CD4-positive, alpha-beta T cell (primary cell): ENCODE measurements around the gene GSTA5. TPM values are rescaled to one million over a fixed set of nuclear protein-coding genes. Genes with fewer than 3 reads are reported as not detected.
A peak's percentile ranks its signal among the peaks of the same experiment; 100 is the strongest.

ENCODE experiments used
- ATAC-seq: fragments of 200-7000 bp; cut with Tn5 transposase; one replicate; pipeline ENCODE4 v1.10.0; 2022; ENCODE audit warnings: mild to moderate bottlenecking; ENCODE audit not compliant: poor library complexity
- CTCF ChIA-PET: fragments of 350-600 bp; sonication (Branson Sonifier 250); formaldehyde crosslinking; loops from one replicate; lab custom pipeline; 2021; ENCODE audit warnings: antibody characterized with exemption, inconsistent platforms; lab: Charles Lee
- POLR2A ChIA-PET: fragments of 350-600 bp; sonication (Branson Sonifier 250); formaldehyde crosslinking; loops from one replicate; lab custom pipeline; 2021; ENCODE audit warnings: antibody characterized with exemption, inconsistent platforms; lab: Charles Lee
- DNase-seq, 14 experiments: peaks; one replicate each; pipeline ENCODE4 v3.0.0-alpha.2; 2013 to 2020; ENCODE audit warnings: mixed read lengths in 2 of 14
- H3K27ac ChIP-seq, 2 donors: one replicate each; pipeline versions ENCODE4 v1.5.1 to v1.7.0; 2013; ENCODE audit warnings: low read length in 2 of 2, low read depth in 1 of 2, mild to moderate bottlenecking in 1 of 2
- H3K27me3 ChIP-seq, 2 experiments: 1 replicate in 1 of 2; 2 replicates in 1 of 2; pipeline versions ENCODE4 v1.6.1 to v1.7.0; 2013; ENCODE audit warnings: low read length in 2 of 2, control low read depth in 1 of 2, mild to moderate bottlenecking in 1 of 2, moderate library complexity in 1 of 2; ENCODE audit not compliant: insufficient read depth in 2 of 2, control insufficient read depth in 1 of 2
- H3K36me3 ChIP-seq: one replicate; pipeline ENCODE4 v1.6.1; 2013; ENCODE audit warnings: low read length, control low read depth; ENCODE audit not compliant: insufficient read depth
- H3K4me1 ChIP-seq: one replicate; pipeline ENCODE4 v1.6.1; 2013; ENCODE audit warnings: low read length, control low read depth; ENCODE audit not compliant: insufficient read depth
- H3K4me3 ChIP-seq: one replicate; pipeline ENCODE4 v1.5.1; 2013; ENCODE audit warnings: mild to moderate bottlenecking, low read length, moderate library complexity
- H3K9me3 ChIP-seq, 2 experiments: 1 replicate in 1 of 2; 2 replicates in 1 of 2; pipeline versions ENCODE4 v1.6.1 to v1.7.0; 2013; ENCODE audit warnings: low read length in 2 of 2, mild to moderate bottlenecking in 2 of 2, control low read depth in 1 of 2, moderate library complexity in 1 of 2; ENCODE audit not compliant: control insufficient read depth in 1 of 2, insufficient read depth in 1 of 2
- H3K27ac Mint-ChIP-seq: one replicate; pipeline ENCODE4 v1.8.0; 2020; ENCODE audit warnings: mixed read lengths
- H3K27me3 Mint-ChIP-seq: one replicate; pipeline ENCODE4 v1.8.0; 2021; ENCODE audit warnings: mixed read lengths
- H3K36me3 Mint-ChIP-seq: one replicate; pipeline ENCODE4 v1.8.0; 2021; ENCODE audit warnings: low read depth, mixed read lengths
- H3K4me1 Mint-ChIP-seq: one replicate; pipeline ENCODE4 v1.8.0; 2021; ENCODE audit warnings: low read depth, mixed read lengths
- H3K4me3 Mint-ChIP-seq: one replicate; pipeline ENCODE4 v1.8.0; 2020; ENCODE audit warnings: mild to moderate bottlenecking, mixed read lengths
- H3K9me3 Mint-ChIP-seq: one replicate; pipeline ENCODE4 v1.8.0; 2020; ENCODE audit warnings: mixed read lengths
- CTCF ChIP-seq: fragments of 200-600 bp; IDR thresholded peaks from one replicate; pipeline ENCODE4 v1.8.0; 2022; ENCODE audit warnings: antibody characterized with exemption, mild to moderate bottlenecking
- intact Hi-C, 2 experiments: fragments of 100-400 bp; cut with DNase I in 1 of 2; cut with micrococcal nuclease in 1 of 2; formaldehyde crosslinking; loops; one replicate each; pipeline versions ENCODE4 v1.15.1 to v1.9.0; 2023 to 2025; cut with DNase I, micrococcal nuclease
- total RNA-seq, 174 experiments: library from RNA in 2 of 174; stranded (reverse) in 2 of 174; gene quantifications; one replicate each; pipeline ENCODE4 v1.2.3 and lab custom pipeline; 2021 to 2026

The GSTA5 gene
- total RNA-seq, 2 experiments from 2014 or later = not detected

DNA sequence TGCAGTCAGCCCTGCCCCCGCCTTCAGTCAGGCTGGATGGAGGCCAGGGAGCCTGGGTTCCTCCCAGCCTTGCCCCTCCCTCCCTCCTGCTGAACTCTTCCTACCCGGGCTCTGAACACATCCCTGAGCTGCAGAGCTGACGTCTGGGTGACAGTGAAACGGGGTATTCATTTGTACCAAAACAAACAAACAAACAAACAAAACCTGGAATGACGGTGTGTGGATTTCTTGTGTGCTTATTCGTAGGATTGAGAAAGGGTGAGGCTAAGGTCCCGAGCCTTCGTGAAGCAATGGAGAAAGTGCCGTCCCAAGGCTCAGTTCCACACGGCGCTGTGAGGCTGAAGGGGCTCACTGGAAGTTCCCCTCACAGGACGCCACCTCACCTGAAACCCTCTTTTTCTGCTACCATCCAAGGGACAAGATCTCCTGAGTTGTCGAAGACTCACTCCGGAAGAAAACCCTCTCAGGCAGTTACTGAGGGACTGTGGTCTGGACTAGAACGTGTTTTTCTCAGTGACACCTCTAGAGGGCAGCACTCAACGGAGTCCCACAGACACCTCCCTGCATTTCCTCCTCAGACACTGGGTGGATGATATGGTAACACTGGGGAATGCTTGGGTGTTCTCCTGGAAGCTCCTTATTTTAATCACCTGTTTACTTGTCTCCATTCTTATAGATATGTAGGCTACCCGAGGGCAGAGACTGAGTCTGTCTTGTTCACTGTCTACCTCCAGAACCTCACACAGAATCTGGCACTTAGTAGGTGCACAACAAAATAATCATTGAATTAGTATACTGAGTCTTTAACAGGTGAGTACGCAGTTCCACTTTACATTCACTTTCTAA is 41.6 kb upstream of the GSTA5 start:
- ChIA-PET CTCF (no interaction called here), POLR2A (no interaction called here)
- no peak overlapping the region for H3K27ac ChIP-seq
- H3K36me3 ChIP-seq = no peaks in the 10 kb centered on the region
- H3K4me1 ChIP-seq = peaks cover 6% of the 10 kb centered on the region
- DNase-seq = peak; percentile 42 to 82 (median 52)
- no peaks in the 10 kb centered on the region for H3K27me3 ChIP-seq
- no peak overlapping the region for H3K27ac Mint-ChIP-seq
- H3K4me3 Mint-ChIP-seq = peak overlapping the region; percentile 83
- H3K9me3 ChIP-seq = no peaks in the 10 kb centered on the region
- H3K36me3 Mint-ChIP-seq = no peaks in the 10 kb centered on the region
- intact Hi-C loops = loop anchor here (5.0 kb wide), 2 partner anchors 115 to 485 kb away; partner anchors contain the start of gene GSTA4 (in 2 of the 2)
- H3K27me3 Mint-ChIP-seq = no peaks in the 10 kb centered on the region
- no peaks in the 10 kb centered on the region for H3K9me3 Mint-ChIP-seq
- peak; percentile 91 for TF ChIP-seq CTCF
- no peaks in the 10 kb centered on the region for H3K4me1 Mint-ChIP-seq
- H3K4me3 ChIP-seq = peak overlapping the region; percentile 59
- ATAC-seq = peak; percentile 99

GRCh38 chr6:52881662-52881995 is 41.0 kb upstream of the GSTA5 start:
- intact Hi-C loops = loop anchor here (5.0 kb wide), 2 partner anchors 116 to 484 kb away; partner anchors contain the start of gene GSTA4 (in 2 of the 2)
- H3K4me1 Mint-ChIP-seq = no peaks in the 10 kb centered on the region
- H3K4me1 ChIP-seq = peaks cover 6% of the 10 kb centered on the region
- H3K36me3 Mint-ChIP-seq = no peaks in the 10 kb centered on the region
- H3K27me3 ChIP-seq = no peaks in the 10 kb centered on the region
- TF ChIP-seq CTCF = no peak
- no peak overlapping the region for H3K27ac ChIP-seq
- H3K27me3 Mint-ChIP-seq = no peaks in the 10 kb centered on the region
- POLR2A ChIA-PET = no interaction called here
- no peaks in the 10 kb centered on the region for H3K36me3 ChIP-seq
- H3K4me3 Mint-ChIP-seq = peak overlapping the region; percentile 83
- DNase-seq (peak in 1 of 14 experiments; percentile 9), ATAC-seq (no peak)
- CTCF ChIA-PET = no interaction called here
- H3K4me3 ChIP-seq = no peak overlapping the region
- no peaks in the 10 kb centered on the region for H3K9me3 ChIP-seq
- H3K9me3 Mint-ChIP-seq = no peaks in the 10 kb centered on the region
- no peak overlapping the region for H3K27ac Mint-ChIP-seq

- H3K4me1 ChIP-seq = peaks cover 6% of the 10 kb centered on the region
- Mint-ChIP-seq H3K9me3 (no peaks in the 10 kb centered on the region), H3K27me3 (no peaks in the 10 kb centered on the region), H3K27ac (no peak overlapping the region), H3K4me3 (no peak overlapping the region), H3K36me3 (no peaks in the 10 kb centered on the region), H3K4me1 (no peaks in the 10 kb centered on the region)
- H3K4me3 ChIP-seq = no peak overlapping the region
- CTCF ChIA-PET = no interaction called here
- POLR2A ChIA-PET = no interaction called here
- intact Hi-C loops = no loop called here
- H3K27ac ChIP-seq = no peak overlapping the region
- peaks cover 0 to 2% of the 10 kb centered on the region in 2 experiments for H3K27me3 ChIP-seq
- TF ChIP-seq CTCF = no peak
- no peaks in the 10 kb centered on the region for H3K36me3 ChIP-seq
- no peaks in the 10 kb centered on the region for H3K9me3 ChIP-seq
- no peak for ATAC-seq
- DNase-seq = no peak
These were observed 37.2 kb upstream of the GSTA5 start for GRCh38 chr6:52877786-52878185.
